KG1 (cell line): ENCODE results near the gene MIA.
"Not testable (repeated sequence)": the region's sequence is repeated elsewhere in the genome, so short reads cannot be mapped to it uniquely, and the experiment has no call there.

Experiments
- DNase-seq: peaks from one replicate; lab custom pipeline; 2025; lab: John Stamatoyannopoulos, UW

Gene MIA

DNA sequence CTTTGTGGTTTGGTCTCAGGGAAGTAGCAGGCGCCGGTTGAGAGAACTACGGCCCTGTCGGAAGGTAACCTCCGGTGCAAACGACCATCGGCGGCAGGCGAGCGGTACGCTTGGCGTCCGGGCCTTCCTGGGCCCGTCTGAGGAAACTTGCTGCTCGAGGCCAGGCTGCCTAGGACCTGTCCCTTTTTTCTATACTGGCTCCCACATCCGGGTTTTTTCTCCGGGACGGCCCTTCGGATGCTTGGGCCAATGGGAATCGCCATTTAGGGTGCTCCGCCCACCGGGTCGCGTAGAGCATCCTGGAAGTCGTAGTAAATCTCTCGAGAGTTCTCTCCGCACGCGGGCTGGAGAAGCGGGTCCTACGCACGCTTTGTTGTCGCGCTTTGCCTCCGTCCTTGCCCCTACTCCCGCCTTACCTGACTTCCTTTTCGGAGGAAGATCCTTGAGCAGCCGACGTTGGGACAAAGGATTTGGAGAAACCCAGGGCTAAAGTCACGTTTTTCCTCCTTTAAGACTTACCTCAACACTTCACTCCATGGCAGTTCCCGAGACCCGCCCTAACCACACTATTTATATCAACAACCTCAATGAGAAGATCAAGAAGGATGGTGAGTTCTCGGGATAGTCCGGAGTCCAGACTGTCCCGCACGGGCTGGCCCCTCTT lies 24.3 kb upstream of the MIA start, which contains the start of gene SNRPA:
SNRPA (plus strand) TSS at position 330 of the 664 bp plus-strand sequence; CDS start at position 536, 206 bp downstream.
- peak; percentile 95 for DNase-seq

DNA sequence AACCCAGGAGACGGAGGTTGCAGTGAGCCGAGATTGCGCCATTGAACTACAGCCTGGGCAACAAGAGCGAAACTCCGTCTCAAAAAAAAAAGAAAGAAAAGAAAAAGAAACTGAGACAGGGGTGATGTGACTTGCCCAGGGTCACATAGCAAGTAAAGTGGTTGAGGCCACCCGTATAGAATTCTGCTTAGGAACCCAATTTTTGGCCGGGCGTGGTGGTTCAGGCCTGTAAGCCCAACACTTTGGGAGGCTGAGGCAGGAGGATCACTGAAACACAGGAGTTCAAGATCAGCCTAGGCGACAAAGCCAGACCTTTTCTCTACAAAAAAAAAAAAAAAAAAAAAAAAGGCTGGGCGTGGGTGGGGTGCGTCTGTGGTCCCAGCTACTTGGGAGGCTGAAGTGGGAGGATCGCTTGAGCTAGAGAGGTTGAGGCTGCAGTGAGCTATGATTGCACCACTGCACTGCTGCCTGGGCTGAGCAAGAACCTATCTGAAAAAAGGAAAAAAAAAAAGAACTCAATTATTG lies 23.0 kb upstream of the MIA start:
- DNase-seq, result no peak

DNA sequence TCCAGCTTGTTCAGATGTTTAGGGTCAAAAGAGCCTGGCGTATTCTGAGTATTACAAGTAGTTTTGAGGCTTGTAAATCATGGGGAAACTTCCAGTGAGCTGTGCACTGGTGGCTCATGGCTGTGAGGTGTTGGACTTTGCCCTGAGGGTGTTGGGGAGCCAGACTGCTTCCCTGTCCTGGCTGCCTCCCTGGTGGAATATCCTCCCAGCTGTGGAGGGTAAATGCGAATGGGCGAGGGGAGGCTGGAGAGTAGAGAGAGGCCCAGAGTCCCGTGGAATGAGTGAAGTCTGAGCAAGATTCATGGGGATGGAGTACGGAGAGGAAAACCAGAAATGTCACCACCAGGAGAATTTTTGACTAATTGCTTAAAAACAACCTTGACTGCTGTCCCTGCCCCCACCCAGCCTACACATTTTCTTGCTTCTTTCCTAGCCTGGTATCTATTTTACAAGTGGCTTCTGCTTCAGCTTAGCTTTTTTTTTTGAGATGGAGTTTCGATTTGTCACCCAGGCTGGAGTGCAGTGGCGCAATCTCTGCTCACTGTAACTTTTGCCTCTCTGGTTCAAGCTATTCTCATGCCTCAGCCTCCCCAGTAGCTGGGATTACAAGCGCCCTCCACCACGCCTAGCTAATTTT lies 20.6 kb upstream of the MIA start:
- no peak for DNase-seq

DNA sequence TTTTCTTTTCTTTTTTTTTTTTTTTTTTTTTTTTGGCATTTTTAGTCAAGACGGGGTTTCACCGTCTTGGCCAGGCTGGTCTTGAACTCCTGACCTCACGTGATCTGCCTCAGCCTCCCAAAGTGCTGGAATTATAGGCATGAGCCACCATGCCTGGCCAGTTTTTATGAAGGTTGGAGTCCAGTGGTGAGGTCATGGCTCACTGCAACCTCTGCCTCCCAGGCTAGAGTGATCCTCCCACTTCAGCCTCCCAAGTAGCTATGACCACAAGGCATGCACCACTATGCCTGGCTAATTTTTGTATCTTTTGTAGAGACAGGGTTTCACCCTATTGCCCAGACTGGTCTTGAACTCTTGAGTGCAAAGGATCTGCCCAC lies 20.1 kb upstream of the MIA start:
- DNase-seq, result no peak

DNA sequence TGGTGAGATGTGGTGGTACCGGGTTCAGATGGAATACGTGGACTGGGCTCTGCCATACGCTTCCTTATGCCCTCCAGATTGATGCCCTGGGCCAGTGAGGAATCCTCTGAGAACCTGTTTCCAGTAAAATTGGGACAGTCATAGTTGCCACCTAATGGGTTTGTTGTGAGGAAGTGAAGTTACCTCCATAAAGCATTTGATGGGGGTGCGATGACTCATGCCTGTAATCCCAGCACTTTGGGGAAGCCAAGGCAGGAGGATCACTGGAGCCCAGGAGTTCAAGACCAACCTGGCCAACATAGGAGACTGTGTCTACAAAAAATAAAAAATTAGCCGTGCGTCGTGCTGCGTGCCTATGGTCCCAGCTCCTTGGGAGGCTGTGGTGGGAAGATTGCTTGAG lies 19.5 kb upstream of the MIA start:
- no peak for DNase-seq

DNA sequence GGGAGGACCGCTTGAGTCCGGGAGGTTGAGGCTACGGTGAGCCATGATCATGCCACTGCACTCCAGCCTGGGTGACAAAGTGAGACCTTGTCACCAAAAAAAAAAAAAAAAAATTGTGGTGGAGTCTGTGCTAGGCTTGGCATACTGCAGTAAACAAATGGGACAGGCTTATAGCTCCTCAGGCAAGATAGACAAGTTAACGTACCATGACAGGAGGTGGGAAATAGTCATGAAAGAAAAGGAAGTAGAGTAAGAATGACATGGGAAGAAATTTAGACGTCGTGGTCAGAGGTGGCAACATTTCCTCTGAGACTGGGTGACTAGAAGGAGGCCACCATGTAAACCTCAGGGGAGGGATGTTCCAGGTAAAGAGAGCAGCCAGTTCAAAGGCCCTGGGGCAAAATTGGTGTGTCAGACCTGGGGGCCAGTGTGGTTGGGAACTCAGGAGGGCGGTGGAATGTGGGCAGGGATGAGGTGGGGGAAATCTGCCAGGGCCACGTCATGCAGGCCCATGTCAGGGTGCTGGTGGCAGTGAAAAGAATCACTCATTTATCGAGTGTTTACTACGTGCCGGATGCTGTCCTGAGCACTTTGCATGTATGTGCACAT lies 18.7 kb upstream of the MIA start:
- DNase-seq, result no peak

DNA sequence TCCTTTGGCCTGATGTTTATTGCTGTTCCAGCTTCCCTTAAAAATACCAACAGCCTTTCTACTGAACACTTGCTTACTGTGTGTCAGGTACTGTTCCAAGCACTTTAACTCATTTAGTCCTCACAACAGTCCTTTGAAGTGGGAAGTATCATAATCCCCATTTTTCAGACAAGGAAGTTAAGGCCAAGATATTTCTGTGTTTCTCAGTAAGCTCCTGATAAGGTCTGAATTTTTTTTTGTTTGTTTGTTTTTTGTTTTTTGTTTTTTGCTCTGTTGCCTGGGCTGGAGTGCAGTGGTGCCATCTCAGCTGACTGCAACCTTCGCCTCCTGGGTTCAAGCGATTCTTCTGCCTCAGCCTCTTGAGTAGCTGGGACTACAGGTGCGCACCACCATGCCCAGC lies 16.8 kb upstream of the MIA start:
- no peak for DNase-seq

DNA sequence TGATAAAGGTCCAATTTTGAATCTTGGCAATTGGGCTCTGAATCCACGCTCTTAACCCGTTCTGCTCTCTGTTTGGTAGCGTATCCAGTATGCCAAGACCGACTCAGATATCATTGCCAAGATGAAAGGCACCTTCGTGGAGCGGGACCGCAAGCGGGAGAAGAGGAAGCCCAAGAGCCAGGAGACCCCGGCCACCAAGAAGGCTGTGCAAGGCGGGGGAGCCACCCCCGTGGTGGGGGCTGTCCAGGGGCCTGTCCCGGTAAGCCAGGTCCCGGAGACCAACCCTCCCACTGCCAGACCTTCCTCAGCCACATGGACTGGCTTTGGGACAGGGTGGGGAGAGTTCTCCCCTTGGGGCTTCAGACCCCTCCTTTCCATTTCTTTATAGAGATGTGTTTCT lies 16.0 kb upstream of the MIA start:
- DNase-seq, result no peak

DNA sequence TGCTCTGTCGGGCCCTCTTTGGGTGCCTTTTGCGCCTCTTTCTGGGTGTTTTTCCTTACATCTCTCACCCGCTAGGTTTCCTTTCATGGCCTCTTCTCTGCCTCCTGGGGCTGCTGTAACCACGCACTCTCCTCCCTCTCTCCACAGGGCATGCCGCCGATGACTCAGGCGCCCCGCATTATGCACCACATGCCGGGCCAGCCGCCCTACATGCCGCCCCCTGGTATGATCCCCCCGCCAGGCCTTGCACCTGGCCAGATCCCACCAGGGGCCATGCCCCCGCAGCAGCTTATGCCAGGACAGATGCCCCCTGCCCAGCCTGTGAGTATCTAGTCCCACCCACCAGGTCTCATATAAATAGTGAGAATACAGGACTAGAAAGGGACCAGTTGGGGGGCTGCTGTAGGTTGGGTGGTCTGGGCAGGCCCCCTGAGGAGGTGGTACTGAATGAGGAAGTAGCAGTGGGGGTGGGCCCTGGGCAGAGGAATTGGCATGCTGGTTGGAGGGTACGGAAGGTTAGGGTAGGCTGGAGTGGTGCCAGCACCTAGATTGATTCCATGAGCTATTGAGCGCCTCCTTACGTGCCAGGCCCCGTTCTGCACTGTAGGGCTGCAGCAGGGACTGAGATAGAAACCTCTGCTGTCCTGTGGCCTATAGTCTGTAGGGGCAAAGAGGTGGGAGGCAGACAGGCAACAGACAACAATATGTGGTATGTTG lies 12.4 kb upstream of the MIA start:
- no peak for DNase-seq

DNA sequence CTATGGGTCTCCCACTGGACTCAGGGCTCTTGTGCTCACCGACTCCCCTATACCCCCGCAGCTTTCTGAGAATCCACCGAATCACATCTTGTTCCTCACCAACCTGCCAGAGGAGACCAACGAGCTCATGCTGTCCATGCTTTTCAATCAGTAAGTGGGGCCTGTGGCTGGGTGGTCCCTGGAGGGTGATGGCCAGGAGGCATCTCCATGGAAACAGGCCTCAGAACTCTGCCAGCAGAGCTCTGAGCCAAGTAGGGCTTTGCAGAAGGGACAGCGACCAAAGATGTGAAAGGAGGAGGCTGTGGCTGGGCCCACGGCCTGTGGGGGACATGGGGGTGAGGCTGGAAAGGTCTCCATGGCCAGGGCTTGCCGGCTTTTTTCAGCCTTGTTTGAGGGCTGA lies 11.8 kb upstream of the MIA start:
- DNase-seq, result no peak

DNA sequence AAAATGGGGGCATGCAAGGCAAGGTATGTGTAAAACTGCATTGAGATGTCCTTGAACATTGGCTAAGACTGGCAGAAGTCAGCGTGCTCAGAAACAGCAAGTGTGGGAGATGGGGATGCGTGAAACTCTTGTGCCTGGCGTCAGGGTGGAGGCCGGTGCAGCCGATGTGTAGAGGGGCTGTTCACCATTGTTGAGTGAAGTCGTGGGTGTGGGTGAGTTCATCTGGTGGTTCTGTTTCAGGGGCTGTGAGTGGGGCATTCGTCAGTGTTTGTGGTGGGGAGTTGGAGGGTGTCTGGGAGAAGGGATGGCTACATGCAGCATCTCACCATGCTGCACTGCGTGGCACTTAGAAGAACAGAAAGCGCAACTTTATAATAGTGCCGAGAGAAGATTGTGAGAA lies 11.4 kb upstream of the MIA start:
- DNase-seq, result no peak

DNA sequence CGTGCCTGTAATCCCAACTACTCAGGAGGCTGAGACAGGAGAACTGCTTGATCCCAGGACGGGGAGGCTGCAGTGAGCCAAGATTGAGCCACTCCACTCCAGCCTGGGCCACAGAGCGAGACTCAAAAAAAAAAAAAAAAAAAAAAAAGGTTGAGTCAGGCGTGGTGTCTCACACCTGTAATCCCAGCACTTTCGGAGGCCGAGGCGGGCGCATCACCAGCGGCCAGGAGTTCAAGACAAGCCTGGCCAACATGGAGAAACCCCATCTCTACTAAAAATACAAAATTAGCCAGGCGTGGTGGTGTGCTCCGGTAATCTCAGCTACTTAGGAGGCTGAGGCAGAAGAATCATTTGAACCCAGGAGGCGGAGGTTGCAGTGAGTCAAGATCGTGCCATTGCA lies 8.9 kb upstream of the MIA start:
- DNase-seq, result not testable (repeated sequence)

DNA sequence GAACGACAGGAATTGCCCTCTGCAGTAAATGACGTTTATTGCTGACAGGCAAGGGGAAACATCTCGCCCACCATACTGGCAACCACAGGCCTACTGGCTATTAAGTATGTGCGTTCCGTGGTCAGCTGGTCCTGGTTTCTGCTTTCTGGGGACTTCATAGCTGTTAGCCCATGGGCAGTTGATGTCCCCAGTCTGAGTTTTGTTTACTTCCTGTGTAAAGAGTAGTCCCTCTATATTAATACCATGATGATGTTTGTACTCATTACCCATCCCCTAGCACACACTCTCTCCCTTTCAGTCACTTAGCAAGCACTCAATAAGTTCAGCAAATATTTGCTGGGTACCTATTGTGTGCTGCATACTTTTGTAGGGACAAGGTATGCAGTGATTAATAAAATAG lies 6.5 kb upstream of the MIA start:
- DNase-seq, result no peak

DNA sequence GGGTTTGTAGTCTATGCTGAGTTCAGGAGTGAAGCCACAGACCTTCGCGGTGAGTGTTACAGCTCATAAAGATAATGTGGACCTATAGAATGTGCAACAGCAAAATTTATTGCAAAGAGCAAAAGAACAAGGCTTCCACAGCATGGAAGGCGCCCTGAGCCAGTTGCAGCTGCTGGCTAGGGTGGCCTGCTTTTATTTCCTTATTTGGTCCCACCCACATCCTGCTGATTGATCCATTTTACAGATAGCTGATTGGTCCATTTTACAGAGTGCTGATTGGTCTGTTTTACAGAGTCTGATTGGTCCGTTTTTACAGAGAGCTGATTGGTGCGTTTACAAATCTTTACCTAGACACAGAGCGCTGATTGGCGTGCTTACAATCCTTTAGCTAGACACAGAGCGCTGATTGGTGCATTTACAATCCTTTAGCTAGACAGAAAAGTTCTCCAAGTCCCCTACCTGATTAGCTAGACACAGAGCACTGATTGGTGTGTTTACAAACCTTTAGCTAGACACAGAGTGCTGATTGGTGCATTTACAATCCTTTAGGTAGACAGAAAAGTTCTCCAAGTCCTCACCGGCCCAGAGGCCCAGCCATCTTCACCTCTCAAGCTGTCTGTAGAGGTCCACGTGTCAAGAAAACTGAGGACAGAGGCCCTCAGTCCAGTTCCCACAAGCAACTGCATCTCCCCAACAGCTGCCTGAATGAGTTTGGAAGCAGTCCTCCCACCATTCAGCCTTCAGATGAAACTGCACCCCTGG lies 4.0 kb upstream of the MIA start:
- DNase-seq, result not testable (repeated sequence)

DNA sequence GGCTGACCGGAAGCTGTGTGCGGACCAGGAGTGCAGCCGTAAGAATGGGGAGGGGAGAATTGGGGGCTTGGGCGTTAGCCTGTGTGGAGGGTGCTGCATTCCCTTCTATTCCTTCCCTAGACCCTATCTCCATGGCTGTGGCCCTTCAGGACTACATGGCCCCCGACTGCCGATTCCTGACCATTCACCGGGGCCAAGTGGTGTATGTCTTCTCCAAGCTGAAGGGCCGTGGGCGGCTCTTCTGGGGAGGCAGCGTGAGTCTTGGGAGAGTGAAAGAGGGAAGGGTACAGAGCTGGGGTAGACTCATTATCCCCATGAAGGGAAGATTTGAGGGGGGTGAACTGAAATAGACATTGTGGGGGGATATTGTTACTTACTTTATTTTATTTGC lies 306 bp downstream of the MIA start:
- no peak for DNase-seq

DNA sequence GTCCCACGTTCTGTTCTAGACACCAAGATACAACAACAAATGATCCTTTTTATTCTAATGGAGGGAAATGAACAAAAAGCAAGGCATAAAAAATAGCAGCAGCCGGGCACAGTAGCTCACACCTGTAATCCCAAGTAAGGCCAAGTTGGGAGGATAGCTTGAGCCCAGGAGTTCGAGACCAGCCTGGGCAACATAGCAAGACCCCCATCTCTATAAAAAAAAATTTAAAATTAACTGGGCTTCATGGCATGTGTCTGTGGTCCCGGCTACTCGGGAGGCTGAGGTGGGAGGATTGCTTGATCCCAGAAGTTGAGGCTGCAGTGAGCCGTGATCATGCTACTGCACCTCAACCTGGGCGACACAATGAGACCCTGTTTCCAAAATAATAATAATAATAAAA lies 1.0 kb downstream of the MIA start:
- DNase-seq, result no peak

DNA sequence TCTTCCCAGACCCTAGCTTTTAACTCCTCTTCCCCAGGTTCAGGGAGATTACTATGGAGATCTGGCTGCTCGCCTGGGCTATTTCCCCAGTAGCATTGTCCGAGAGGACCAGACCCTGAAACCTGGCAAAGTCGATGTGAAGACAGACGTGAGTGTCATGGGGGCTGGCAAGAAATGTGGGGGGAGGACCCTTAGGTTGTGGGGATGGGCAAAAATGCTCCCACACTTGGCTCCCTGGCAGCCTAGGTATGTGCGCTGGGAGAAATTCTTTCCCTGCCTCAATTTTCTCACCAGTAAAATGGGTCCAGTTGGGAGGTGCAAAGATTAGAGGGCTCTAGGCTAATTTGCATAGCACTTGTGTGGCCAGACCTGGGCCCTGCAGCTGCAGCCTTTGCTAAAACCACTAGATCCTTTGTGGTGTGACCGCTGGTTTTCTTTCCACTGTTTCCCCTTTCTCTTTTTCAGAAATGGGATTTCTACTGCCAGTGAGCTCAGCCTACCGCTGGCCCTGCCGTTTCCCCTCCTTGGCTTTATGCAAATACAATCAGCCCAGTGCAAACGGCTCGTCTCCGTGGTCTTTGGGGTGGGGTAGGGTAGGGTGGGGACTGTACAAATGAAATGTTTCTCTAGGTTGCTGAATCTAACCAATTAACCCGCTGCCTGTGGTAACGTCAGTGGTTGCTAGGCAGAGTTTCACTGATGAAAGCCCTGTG lies 1.8 kb downstream of the MIA start:
- peak; percentile 87 for DNase-seq

DNA sequence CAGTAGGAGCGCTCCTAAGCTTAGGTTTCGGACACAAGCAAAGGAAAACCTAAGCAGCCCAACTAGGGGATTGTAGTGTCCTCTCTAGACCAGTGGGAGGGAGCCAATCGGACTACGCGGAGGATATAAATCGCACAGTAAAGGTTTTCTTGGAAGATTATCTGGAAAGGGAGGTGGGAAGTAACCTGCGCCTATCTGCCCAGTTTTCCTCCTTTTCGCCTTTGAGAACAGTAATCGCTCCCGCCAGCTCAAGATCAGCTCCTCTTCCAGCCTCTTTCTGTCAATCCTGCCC lies 2.3 kb downstream of the MIA start:
- no peak for DNase-seq

DNA sequence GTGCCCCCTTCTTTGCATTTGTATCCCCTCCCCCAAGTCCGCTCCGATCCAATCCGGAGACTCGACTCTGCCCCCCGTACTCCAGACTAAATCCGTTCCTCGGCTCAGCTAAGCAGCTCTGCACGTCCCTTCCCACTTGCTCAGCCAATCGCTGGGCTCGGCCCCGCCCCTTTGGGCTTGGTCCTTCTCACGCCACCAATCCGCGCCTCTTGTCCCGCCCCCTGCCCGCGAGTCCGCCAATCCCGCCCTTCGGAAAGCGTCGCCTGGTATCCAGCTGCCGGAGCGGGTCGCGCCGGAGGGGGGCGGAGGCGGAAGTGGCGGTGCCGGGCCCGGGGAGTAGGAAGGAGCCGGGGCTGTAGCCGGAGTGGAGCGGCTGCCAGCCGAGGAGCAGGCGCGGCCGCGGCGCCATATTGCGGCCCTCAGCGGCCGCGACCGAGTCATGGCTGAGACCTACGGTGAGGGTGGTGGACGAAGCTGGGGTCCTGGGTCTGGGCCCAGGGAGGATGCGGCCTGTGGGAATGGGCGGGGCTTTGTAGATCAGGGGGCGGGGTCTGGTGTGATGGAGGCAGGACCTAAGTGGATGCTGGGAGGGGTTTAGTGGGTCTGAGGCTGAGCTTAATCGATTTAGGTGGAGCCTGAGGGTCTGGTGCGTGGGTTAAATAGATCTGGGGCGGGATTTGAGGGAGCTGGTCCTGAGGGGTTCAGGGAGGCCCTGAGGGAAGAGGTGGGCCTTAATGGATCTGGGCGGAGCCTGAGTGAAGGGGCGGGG lies 2.8 kb downstream of the MIA start, which contains the start of gene RAB4B:
RAB4B (plus strand) TSS at position 311 of the 769 bp plus-strand sequence; CDS start at position 440, 129 bp downstream.
- DNase-seq, result peak; percentile 93

DNA sequence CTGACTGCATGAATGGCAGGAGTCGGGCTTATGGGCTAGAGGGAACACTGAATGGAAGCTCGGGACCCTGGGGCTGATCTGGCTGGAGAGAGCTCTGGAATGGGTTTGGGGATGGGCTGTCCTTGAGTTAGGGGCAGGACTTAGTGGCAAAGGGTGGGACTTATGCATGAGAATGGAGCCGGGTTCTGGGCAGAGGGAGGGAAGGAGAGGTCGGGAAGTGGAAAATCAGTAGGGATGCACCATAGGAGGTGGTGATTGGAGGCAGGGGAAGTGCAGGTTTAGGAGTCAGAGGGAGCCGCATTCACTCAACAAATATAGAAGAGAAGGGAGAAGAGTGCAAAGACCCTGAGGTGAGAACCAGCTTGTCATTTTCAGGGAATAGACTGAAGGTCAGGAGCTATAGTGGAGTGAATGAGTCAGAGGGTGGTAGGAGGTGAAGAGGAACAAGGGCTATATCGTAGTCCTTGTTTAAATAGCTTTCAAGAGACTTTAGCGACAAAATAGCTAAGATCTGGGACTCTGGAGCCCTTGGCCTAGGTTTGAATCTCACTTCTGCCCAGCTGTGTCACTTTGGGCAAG lies 3.5 kb downstream of the MIA start:
- DNase-seq, result no peak
